Hypothalamus (tissue), 51 donors: ENCODE data around the gene MYH15.

Source experiments
- DNase-seq, 51 donors: peaks; one replicate each; lab custom pipeline; 2025; lab: John Stamatoyannopoulos, UW

The MYH15 gene

GRCh38 chr3:108420926-108421325, 89.5 kb downstream of the MYH15 start:
- no peak for DNase-seq

GRCh38 chr3:108416111-108416869, 94.1 kb downstream of the MYH15 start:
- no peak for DNase-seq

GRCh38 chr3:108415661-108416060, 94.7 kb downstream of the MYH15 start:
- no peak for DNase-seq

GRCh38 chr3:108414007-108414406, 96.4 kb downstream of the MYH15 start:
- DNase-seq = no peak

- DNase-seq = no peak
Measured at GRCh38 chr3:108412121-108412750, 98.2 kb downstream of the MYH15 start.

GRCh38 chr3:108410531-108410984, 99.8 kb downstream of the MYH15 start:
- no peak for DNase-seq

GRCh38 chr3:108409800-108410178, 100.6 kb downstream of the MYH15 start:
- no peak for DNase-seq

- no peak for DNase-seq
Measured at GRCh38 chr3:108408883-108409799, 101.3 kb downstream of the MYH15 start.

GRCh38 chr3:108407886-108408285, 102.5 kb downstream of the MYH15 start:
- DNase-seq = no peak

- peak in 20 of 51 donors; percentile 0 to 52 (median 21) for DNase-seq
Measured at GRCh38 chr3:108406661-108407206, 103.7 kb downstream of the MYH15 start.

- no peak for DNase-seq
Measured at GRCh38 chr3:108406063-108406660, 104.2 kb downstream of the MYH15 start.

GRCh38 chr3:108404368-108404767, 106.0 kb downstream of the MYH15 start:
- no peak for DNase-seq

GRCh38 chr3:108403686-108404345, 106.6 kb downstream of the MYH15 start:
- no peak for DNase-seq

GRCh38 chr3:108403198-108403597, 107.2 kb downstream of the MYH15 start:
- DNase-seq = no peak

GRCh38 chr3:108401836-108402235, 108.6 kb downstream of the MYH15 start:
- no peak for DNase-seq

GRCh38 chr3:108398510-108398909, 111.9 kb downstream of the MYH15 start:
- DNase-seq = no peak

GRCh38 chr3:108396336-108396735, 114.1 kb downstream of the MYH15 start:
- no peak for DNase-seq

GRCh38 chr3:108394563-108394962, 115.8 kb downstream of the MYH15 start:
- no peak for DNase-seq

GRCh38 chr3:108394016-108394415, 116.4 kb downstream of the MYH15 start:
- no peak for DNase-seq
